HL-60 (cell line): Measurements from ENCODE around the gene VAMP5.
A peak's percentile ranks its signal among the peaks of the same experiment; 100 is the strongest.

ENCODE experiments used
- DNase-seq, 2 experiments: peaks; one replicate each; pipeline ENCODE4 v3.0.0-alpha.2; 2010 to 2020; ENCODE audit warnings: low read depth in 1 of 2, low spot score in 1 of 2
- H3K27ac ChIP-seq: fragments of 250-450 bp; sonication (Bioruptor Pico); replicated peaks from 2 replicates; pipeline ENCODE4 v1.5.1; 2020; ENCODE audit warnings: mild to moderate bottlenecking, moderate library complexity
- H3K27me3 ChIP-seq: fragments of 250-450 bp; sonication (Bioruptor Pico); 2 replicates; pipeline ENCODE4 v1.5.1; 2021; ENCODE audit warnings: mild to moderate bottlenecking, moderate library complexity; ENCODE audit not compliant: insufficient read depth, poor library complexity, severe bottlenecking
- H3K4me3 ChIP-seq: replicated peaks from 2 replicates; pipeline ENCODE4 v1.5.1; 2011; ENCODE audit warnings: mild to moderate bottlenecking, control low read depth, low read length; ENCODE audit not compliant: insufficient read depth
- CTCF ChIP-seq: IDR thresholded peaks from one replicate; pipeline ENCODE4 v1.5.1; 2011; ENCODE audit warnings: low read length, control low read depth, inconsistent platforms; ENCODE audit not compliant: insufficient read depth
- GABPA ChIP-seq: IDR thresholded peaks from 2 replicates; pipeline ENCODE4 v1.6.1; 2012; ENCODE audit warnings: low read depth
- POLR2AphosphoS5 ChIP-seq: IDR thresholded peaks from 2 replicates; pipeline ENCODE4 v1.6.1; 2012; ENCODE audit warnings: low read depth
- REST ChIP-seq: IDR thresholded peaks from 2 replicates; pipeline ENCODE4 v1.6.1; 2012; ENCODE audit warnings: low read depth; ENCODE audit not compliant: insufficient replicate concordance
- SPI1 ChIP-seq: IDR thresholded peaks from 2 replicates; pipeline ENCODE4 v1.6.1; 2012; ENCODE audit warnings: low read depth, mild to moderate bottlenecking, borderline replicate concordance

VAMP5 gene

DNA sequence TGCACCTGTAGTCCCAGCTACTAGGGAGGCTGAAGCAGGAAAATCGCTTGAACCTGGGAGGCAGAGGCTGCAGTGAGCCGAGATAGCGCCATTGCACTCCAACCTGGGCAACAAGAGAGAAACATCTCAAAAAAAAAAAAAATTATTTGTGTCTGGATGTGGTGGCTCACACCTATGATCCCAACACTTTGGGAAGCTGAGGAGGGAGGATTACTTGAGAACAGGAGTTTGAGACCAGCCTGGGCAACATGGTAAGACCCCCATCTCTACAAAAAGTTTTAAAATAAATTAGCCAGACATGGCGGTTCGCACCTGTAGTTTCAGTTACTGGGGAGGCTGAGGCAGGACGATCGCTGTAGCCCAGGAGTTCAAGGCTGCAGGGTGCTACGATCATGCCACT, 8.5 kb upstream of the VAMP5 start:
- Histone ChIP-seq H3K4me3 (no peak overlapping the region), H3K27me3 (no peaks in the 10 kb centered on the region), H3K27ac (no peak overlapping the region; the same call in 1 of the 2 replicates)
- TF ChIP-seq SPI1 (no peak), POLR2AphosphoS5 (no peak), REST (no peak), GABPA (no peak), CTCF (no peak)
- DNase-seq: no peak

DNA sequence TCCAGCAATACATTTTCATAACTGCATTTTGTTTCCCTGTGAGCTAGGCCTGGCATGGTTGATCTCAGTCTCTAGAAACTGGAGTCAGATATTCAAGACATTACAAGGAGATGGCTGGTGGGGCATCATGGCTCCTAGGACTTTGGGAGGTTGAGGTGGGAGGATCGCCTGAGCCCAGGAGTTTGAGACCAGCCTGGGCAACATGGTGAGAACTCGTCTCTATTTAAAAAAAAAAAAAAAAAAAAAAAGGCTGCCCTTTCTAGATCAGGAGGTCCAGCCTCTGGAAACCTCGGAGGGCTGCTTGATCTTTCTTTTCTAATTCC, 7.2 kb upstream of the VAMP5 start:
- Histone ChIP-seq H3K27ac (peak overlapping the region; percentile 99), H3K27me3 (no peaks in the 10 kb centered on the region), H3K4me3 (peak overlapping the region; percentile 70)

More for the DNA sequence above, 7.2 kb upstream of the VAMP5 start:
- no peak for DNase-seq
- TF ChIP-seq SPI1 (no peak), POLR2AphosphoS5 (no peak), CTCF (no peak), GABPA (no peak), REST (no peak)
